ENCODE data around the gene C9orf78.

The C9orf78 gene

DNA sequence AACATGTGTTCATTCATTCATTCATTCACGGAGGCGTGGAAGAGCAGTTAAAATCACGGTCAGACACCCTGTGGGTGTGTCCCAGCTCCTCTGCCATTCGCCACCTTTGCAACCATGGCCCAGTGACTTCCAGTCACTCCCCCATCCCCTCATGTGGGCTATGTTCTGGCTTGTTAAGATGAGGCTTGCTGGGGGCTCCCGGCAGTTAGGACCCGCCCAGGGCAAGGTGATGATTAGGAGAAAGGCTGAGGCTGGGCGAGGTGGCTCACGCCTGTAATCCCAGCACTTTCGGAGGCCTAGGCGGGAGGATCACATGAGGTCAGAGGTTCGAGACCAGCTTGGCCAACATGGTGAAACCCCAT lies 57.3 kb downstream of the C9orf78 start:
- no peaks in the 10 kb centered on the region for H3K9me3 ChIP-seq (ENCODE audit: control insufficient read depth in 5 of 5, low read length in 5 of 5)
- peak overlapping the region; percentile 67 for H3K27ac ChIP-seq (ENCODE audit: low read depth, low read length)
- no peaks in the 10 kb centered on the region for H3K36me3 ChIP-seq (ENCODE audit: control insufficient read depth in 5 of 5, insufficient read depth in 5 of 5, low read length in 5 of 5)
- peaks cover 0 to 4% (median 0%) of the 10 kb centered on the region in 5 donors for H3K27me3 ChIP-seq (ENCODE audit: control insufficient read depth in 5 of 5, insufficient read depth in 4 of 5, low read length in 5 of 5)
- peaks cover 4 to 25% (median 16%) of the 10 kb centered on the region in 5 donors for H3K4me1 ChIP-seq (ENCODE audit: control insufficient read depth in 5 of 5, insufficient read depth in 5 of 5, low read length in 5 of 5)
- H3K9ac ChIP-seq (ENCODE audit: low read length in 5 of 5): peak overlapping the region in 1 of 5 donors; percentile 59
- no peak overlapping the region for H3K4me3 ChIP-seq (ENCODE audit: low read depth in 1 of 5, low read length in 5 of 5)
